ENCODE data around the gene GRM8.

GRCh38 chr7:127270093-127270492, 17.4 kb upstream of the GRM8 start:
- TF ChIP-seq CTCF (conservative IDR thresholded peaks at IDR 0.05; ENCODE audit: low read length) (no peak), EZH2phosphoT487 (IDR thresholded peaks at IDR 0.05; ENCODE audit: borderline replicate concordance, low read depth, low read length) (no peak)
